ENCODE data around the gene ZBED2. TPM values are rescaled to one million over a fixed set of nuclear protein-coding genes. Genes with fewer than 3 reads are reported as not detected.

ZBED2 gene
- total RNA-seq, 4 donors from 2014 or later, result 4.2 to 9.4 (median 6.2) TPM

- Histone ChIP-seq H3K36me3 (no peaks in the 10 kb centered on the region), H3K9me3 (no peaks in the 10 kb centered on the region), H3K4me3 (no peak overlapping the region), H3K27me3 (peaks cover 0 to 5% (median 0%) of the 10 kb centered on the region in 4 donors), H3K27ac (no peak overlapping the region), H3K4me1 (no peaks in the 10 kb centered on the region)
- intact Hi-C loops (cut with DNase I), result no loop called here
- WGBS, 2 donors, result 41 to 65% methylated on average over 2 of the region's 2 CpGs
- no peak for DNase-seq
- TF ChIP-seq POLR2A (IDR thresholded peaks at IDR 0.05) (no peak), CTCF (IDR thresholded peaks at IDR 0.05) (no peak)
Measured at GRCh38 chr3:111545349-111545748, 49.8 kb downstream of the ZBED2 start.

Other genes with a start within 250 kb of the ZBED2 start
- 1 to 10 TPM; 2.4 to 6.9 (median 2.9) TPM for gene CD96, start 53.1 kb downstream of the ZBED2 start, total RNA-seq
- gene PLCXD2, start 79.3 kb upstream of the ZBED2 start, total RNA-seq, result 1 to 10 TPM in 3 of 4 donors, under 1 TPM in 1; 0.53 to 3.6 (median 1.5) TPM